ENCODE data around the gene TSEN2. TPM values are rescaled to one million over a fixed set of nuclear protein-coding genes. Genes with fewer than 3 reads are reported as not detected.

The TSEN2 gene
- total RNA-seq = 12.5 and 19.8 TPM in 2 replicates

GRCh38 chr3:12484198-12484982, at the start of gene TSEN2:
Gene TSEN2 (plus strand): TSS chr3:12484480. CDS start chr3:12489801, 5,321 bp downstream.

GRCh38 chr3:12545473-12545791, 61.2 kb downstream of the TSEN2 start, which contains the start of gene MKRN2OS:
Gene MKRN2OS (minus strand): TSS chr3:12545499. CDS start chr3:12545464, 35 bp downstream.

DNA sequence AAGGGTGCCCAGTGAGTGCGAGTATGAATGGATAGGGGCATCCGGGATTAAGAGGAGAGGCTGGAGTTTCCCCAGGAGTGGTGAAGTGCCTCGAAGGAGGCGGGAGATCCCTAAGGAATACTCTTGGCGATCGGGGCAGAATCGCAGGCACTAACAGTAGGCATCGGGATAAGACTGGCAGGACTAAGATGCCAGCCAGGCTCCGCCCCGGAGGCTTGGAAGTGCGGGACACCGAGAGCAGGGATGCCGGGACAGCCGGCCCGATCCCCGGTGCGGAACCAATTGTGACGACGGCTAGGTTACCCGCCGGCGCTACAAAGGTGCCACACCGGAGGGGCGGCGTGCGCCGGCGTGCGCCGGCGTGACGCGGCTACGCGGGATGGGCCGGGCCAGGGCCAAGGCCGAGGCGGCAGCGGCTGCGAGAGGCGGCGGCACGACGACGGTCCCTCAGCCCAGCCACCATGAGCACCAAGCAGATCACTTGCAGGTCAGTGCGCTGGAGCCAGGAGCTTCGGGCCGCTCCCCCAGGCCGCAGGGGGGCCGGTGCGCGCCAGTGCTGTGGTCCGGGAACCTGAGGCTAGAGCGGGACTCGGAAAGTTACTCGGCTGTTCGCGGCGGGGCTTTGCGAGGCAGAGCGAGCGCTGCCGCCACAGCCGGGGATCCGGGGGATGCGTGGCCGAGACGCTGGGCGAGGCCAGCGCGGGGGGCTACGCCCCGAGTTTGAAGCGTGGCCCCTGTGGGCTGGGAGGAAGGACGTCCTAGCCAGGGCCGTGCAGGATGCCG, 72.6 kb downstream of the TSEN2 start, which contains the start of gene MKRN2:
MKRN2 (plus strand) TSS at position 398 of the 783 bp plus-strand sequence; CDS start at position 462, 64 bp downstream.

Other genes starting within 250 kb of the TSEN2 start
- 8.1 and 14.3 TPM in 2 replicates for gene PPARG, start 195.4 kb upstream of the TSEN2 start, total RNA-seq
- gene MKRN2OS, start 61.0 kb downstream of the TSEN2 start, total RNA-seq = not detected in 2 replicates
- 26.4 and 29.2 TPM in 2 replicates for gene MKRN2, start 72.6 kb downstream of the TSEN2 start, total RNA-seq
- 116 and 118 TPM in 2 replicates for gene RAF1, start 179.6 kb downstream of the TSEN2 start, total RNA-seq